HG03432 (cell line): Measurements from ENCODE around the gene OR2AG1.
"Not testable (repeated sequence)": the region's sequence is repeated elsewhere in the genome, so short reads cannot be mapped to it uniquely, and the experiment has no call there.

ENCODE experiments used
- ATAC-seq: cut with Tn5 transposase; IDR thresholded peaks from one replicate; pipeline ENCODE4 v1.9.1; 2021; ENCODE audit warnings: mild to moderate bottlenecking, moderate library complexity; ENCODE audit not compliant: unreplicated experiment

OR2AG1 gene

GRCh38 chr11:6790546-6790945 is 7.7 kb downstream of the OR2AG1 start:
- no peak for ATAC-seq

GRCh38 chr11:6794639-6795038 is 11.8 kb downstream of the OR2AG1 start:
- no peak for ATAC-seq

DNA sequence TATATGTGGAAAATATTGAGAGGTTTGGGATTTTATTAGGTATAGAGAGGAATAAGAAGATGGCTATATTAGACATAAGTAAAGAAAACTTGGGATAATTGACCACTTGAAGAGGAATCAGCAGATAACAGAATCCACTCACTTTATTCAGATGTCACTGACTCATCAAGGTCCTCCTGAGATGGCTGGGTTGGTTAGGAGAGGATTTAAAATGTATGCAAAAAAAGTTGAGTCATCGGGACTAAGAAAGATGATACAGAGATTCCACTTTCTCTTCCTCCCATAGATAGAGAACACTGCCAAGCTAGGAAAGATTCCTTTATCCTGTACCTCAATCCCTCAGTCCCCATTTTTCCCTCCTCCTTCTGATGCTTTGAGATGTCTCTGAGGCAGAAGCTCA is 16.6 kb downstream of the OR2AG1 start, which contains the start of gene OR6A2:
Gene OR6A2, minus strand, starts transcription at position 288 of the 400 bp plus-strand sequence. CDS start 3,981 bp downstream, outside the sequence.
- ATAC-seq = no peak

- not testable (repeated sequence) for ATAC-seq
Measured at GRCh38 chr11:6801075-6801474, 18.3 kb downstream of the OR2AG1 start.

DNA sequence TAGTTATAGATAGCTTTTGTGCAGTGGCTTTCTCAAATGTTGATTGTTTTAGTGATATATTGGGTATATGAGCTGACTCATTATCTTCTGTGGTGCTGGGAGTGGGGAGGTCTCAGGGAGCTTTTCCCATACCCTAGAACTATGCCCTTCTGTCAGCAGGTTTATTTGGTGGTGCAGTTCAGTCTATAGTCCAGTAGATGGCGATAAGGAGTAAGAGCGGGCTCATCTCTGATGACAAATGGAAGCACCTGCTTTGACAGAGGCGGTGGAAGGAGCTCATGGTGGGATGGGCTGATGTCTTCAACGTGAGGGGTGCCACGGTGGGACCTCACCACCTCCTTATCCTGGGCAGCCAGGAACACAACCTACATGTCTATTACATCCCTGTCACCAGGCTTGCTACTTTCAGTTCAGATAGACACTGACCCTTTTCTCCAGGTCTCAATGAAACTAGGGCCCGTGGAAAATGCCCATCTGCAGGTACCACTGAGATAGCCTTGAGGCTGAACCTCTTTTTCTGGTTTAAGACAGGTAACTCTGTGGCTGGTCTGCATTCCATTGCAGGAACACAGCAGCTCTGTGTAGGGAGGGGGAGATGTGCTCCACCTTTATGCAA is 29.7 kb downstream of the OR2AG1 start:
- ATAC-seq = peak; percentile 90

- no peak for ATAC-seq
Measured at GRCh38 chr11:6813656-6814055, 30.8 kb downstream of the OR2AG1 start.

DNA sequence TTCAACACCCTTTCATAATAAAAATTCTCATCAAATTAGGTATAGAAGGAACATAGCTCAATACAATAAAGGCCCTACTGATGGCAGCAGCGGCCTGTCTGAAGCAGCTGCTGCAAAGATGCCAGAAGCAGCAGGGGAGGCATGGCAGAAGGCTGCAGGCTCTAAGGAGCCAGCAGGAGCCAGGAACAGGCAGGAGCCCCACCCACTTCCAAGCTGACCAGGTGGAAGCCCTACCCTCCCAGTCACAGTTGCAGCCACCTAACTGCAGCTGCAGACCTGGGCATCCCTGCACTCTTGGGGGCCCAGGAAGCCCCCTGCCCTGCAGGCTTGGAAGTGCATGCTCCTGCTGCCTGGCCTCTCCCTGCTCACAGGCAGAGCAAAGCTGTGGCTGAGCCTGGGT is 34.9 kb downstream of the OR2AG1 start:
- ATAC-seq = no peak

DNA sequence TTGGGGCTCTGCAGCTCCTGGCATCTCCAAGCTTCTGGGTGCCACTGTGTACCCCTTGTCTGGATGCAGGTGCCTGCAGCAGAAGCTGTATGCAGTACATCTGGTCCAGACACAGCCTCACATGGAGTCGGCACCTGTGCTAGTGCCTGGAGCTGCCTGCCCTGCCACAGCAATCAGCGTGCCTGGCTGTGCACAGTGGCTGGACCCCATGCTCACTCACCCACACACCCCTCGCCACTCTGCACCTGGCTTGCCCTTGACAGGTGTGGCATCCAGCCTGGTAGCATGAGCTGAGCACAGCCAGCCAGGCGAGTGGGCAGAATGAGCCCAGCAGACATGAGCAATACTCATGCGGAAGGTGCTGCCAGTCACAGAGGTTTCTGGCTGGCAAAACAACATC is 36.1 kb downstream of the OR2AG1 start:
- ATAC-seq = no peak

DNA sequence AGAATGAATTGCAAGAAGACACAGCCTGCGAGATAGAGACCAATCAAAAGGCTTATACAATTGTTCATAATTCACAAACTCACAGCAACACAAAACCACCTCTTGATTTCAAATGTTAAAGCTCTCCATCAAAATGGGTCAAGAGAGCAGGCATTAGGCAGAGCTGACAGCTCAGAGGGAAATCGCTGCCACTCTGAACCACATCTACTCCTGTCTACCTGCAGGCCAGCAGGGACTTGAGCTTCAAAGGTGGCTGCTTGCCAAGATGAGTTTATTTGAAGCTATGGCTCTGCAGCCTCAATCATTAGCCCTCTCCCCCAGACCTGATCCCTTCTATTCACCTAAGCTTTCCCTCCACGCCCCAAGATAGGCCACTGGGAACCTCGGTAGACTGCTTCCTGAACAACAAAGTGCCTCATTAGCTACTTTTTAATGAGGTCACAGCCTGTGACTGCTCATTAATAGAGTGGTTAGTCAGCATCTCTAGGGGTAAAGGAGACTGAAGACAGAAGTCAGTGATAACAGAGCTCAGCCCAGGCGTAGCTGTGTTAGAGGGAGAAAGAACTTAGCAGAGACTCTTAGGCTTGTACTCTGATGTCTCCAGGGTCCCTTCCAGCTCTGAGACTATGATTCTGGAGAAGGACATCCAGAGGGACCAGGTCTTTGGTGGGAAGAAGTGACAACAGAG is 41.5 kb downstream of the OR2AG1 start:
- ATAC-seq = no peak

- ATAC-seq = no peak
Measured at GRCh38 chr11:6825231-6825744, 42.5 kb downstream of the OR2AG1 start.

DNA sequence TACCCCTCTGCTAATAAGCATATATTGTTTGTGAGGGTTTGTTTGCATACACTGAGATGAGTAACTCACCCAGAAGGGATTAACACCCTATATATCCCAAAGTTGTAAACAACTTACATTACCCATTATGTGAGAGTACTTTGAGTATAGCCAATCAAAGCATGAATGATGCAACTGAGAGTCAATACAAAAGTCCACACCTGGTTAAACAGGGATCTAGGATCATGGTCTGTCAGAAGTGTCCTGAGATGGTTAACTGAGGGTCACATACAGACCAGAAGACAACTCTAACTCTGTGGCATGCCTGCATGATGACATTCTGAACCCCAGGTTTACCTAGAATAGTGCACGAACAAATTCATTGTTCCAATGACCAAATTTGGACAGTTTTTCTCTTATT is 45.3 kb downstream of the OR2AG1 start:
- ATAC-seq = no peak

- no peak for ATAC-seq
Measured at GRCh38 chr11:6833356-6833755, 50.5 kb downstream of the OR2AG1 start.

GRCh38 chr11:6834021-6834420 is 51.2 kb downstream of the OR2AG1 start:
- no peak for ATAC-seq
